Stimulated activated CD4-positive, alpha-beta T cell treated with anti-CD3 and anti-CD28 coated beads, Interleukin-4, amount 100 ng/mL, for 4 hours (primary cell): Measurements from ENCODE around the gene BAK1.
"Not testable (repeated sequence)": the region's sequence is repeated elsewhere in the genome, so short reads cannot be mapped to it uniquely, and the experiment has no call there.

ENCODE experiments used
- DNase-seq, 2 experiments: peaks; one replicate each; pipeline ENCODE4 v3.0.0-alpha.2; 2020

The BAK1 gene

DNA sequence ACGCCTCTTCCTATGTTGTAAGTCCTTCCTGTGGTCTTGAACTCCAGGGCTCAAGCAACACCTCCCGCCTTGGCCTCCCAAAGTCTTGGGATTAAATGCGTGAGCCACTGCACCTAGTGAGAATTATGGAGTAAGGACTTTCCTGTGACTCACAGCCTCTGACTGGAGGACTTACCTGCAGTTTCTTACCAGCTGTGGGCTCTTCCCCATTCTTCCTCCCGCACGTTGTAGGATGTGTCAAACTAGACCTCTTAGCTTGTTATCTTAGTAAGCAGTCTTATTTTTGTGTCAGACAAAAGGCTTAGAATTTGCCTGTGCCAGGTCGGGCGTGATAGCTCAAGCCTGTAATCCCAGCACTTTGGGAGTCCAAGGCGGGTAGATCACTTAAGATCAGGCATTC lies 30.9 kb downstream of the BAK1 start:
- no peak for DNase-seq

DNA sequence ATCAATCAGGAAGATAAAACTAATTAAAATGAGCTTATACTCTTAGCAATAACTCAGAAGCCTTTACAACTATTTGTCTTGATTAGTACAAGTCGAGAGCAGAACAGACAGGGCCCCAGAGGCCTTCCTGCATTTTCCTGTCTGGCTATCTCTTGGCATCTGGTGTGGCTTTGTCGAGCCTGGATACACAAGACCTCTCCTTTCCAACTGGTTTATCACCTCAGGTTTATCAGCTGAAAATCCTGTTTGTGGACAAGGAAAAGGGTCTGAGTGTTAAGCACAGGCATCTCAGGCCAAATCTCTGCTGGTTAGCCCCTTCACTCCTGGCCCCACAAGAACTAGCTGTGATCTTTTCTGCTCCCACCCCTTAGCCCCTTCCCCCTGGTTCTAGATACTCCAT lies 32.6 kb downstream of the BAK1 start:
- no peak for DNase-seq

GRCh38 chr6:33546766-33547165 lies 33.3 kb downstream of the BAK1 start:
- no peak for DNase-seq

- DNase-seq, result not testable (repeated sequence)
These were observed 34.8 kb downstream of the BAK1 start for GRCh38 chr6:33545292-33545691.

- DNase-seq, result no peak
These were observed 37.0 kb downstream of the BAK1 start for GRCh38 chr6:33543116-33543515.

GRCh38 chr6:33540768-33541167 lies 39.3 kb downstream of the BAK1 start:
- DNase-seq, result no peak

DNA sequence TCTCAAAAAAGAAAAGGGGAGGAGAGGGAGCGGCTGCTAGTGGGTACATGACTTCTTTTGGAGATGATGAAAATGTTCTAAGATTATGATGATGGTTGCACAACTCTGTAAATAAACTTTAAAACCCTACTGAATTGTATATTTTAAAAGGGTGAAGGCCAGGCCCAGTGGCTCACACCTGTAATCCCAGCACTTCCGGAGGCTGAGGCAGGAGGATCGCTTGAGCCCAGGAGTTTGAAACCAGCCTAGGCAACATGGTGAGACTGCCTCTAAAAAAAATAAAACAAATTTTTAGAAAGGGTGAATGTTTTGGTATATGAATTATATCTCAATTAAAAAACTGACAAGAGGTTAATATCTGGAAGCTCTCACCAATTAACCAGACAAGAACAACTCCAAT lies 45.4 kb downstream of the BAK1 start:
- no peak for DNase-seq

DNA sequence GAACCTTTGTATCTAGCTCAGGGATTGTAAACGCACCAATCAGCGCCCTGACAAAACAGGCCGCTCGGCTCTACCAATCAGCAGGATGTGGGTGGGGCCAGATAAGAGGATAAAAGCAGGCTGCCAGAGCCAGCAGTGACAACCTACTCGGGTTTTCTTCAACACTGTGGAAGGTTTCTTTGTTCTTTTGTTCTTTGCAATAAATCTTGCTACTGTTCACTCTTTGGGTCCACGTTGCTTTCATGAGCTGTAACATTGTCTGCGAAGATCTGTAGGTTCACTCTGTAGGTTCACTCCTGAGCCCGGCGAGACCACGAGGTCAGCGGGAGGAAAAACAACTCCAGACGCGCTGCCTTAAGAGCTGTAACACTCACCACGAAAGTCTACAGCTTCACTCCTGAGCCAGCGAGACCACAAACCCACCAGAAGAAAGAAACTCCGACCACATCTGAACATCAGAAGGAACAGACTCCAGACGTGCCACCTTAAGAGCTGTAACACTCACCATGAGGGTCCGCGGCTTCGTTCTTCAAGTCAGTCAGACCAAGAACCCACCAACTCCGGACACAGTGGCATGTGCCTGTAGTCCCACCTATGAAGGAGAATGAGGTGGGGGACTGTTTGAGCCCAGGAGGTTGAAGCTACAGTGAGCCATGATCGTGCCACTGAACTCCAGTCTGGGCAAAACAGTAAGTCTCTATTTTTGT lies 46.8 kb downstream of the BAK1 start:
- peak; percentile 17 to 57 for DNase-seq

DNA sequence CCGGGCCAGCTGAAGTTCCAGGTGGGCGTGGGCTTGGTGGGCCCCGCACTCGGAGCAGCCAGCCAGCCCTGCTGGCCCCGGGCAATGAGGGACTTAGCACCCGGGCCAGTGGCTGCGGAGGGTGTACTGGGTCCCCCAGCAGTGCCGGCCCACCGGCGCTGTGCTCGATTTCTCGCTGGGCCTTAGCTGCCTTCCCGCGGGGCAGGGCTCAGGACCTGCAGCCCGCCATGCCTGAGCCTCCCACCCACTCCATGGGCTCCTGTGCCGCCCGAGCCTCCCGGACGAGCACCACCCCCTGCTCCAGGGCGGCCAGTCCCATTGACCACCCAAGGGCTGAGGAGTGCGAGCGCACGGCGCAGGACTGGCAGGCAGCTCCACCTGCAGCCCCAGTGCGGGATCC lies 47.6 kb downstream of the BAK1 start:
- DNase-seq, result not testable (repeated sequence)

GRCh38 chr6:33530617-33531016 lies 49.5 kb downstream of the BAK1 start:
- not testable (repeated sequence) for DNase-seq
